ENCODE data around the gene TRIM28.

GRCh38 chr19:58510084-58510862, 33.6 kb upstream of the TRIM28 start:
- no peak for TF ChIP-seq CTCF (IDR thresholded peaks at IDR 0.05)
- TF ChIP-seq JUN (CRISPR knock-in tag; IDR thresholded peaks at IDR 0.05) = no peak
- no peak for TF ChIP-seq STAT6 (CRISPR knock-in tag; conservative IDR thresholded peaks at IDR 0.05; ENCODE audit: low read depth)
- TF ChIP-seq TEAD4 (CRISPR knock-in tag; IDR thresholded peaks at IDR 0.05) = no peak
